Measurements from ENCODE around the gene PDHB.

PDHB gene

DNA sequence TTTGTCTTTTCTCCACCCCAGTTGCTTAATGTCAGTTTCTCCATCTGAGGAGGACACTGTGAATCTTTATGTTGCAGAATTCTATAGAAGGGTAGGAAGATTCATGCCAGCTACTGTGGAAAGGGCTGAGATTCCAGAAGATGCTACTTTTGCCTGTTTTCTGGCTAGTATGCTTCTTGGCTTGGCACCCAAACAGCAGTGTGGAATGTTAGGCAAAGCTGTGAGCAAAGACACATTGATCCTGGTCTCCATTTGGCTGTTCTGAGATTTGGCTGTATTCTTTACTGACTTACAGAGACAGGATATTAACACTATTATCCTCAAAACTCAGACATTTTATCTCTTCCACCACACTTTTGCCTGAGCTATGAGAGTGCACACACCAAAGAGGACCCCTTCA lies 39.3 kb downstream of the PDHB start:
- DNase-seq, result no peak

DNA sequence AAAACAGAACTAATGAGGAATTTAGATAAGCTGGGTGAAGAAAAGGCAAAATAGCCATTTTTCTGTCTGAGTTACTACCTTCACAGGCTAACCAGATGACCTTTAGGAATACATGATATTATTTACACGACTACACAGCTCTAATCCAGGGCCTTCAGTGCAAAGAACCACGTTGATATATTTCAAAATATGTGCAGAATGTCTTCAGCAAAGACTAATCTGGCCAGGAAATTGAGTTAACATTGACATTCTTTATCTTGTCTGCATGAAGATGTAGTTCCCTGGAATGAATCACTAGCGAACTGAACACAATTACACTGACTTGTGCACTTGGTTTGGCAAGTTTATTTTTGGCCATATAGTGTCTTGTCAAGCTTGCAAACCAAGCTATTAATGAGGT lies 41.5 kb downstream of the PDHB start:
- no peak for DNase-seq

DNA sequence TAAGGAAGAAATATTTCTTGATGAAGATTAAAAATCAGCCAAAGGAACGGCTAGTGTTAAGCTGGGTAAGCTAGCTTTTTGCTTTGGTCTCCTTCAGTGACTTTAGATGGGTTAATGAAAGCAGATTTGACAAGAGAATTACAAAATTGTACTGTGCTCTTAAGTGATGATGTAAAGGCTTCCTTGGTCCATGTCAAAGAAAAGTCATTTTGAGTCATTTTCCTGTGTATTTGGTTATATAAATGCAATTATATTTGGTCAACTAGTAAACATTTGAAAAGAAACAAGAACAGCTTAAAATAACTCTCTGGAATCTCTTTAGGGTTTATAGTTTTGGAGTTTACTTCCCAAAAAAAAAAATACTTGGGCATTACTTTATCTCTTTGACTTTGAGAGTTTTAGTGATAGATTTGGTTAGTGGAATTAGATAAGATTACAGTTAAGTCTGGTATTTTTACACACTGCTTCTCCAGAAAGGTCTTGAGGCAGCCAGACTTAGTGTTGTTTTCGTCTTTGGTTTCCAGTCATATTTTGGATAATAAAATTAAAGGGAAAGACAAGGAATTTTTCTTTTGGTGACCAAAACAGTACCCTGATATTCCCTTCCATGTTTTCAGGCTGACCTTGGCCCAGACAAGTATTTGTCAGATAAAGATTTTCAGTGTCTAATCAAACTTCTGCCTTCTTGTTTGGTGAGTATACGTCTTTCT lies 42.3 kb downstream of the PDHB start:
- no peak for DNase-seq

DNA sequence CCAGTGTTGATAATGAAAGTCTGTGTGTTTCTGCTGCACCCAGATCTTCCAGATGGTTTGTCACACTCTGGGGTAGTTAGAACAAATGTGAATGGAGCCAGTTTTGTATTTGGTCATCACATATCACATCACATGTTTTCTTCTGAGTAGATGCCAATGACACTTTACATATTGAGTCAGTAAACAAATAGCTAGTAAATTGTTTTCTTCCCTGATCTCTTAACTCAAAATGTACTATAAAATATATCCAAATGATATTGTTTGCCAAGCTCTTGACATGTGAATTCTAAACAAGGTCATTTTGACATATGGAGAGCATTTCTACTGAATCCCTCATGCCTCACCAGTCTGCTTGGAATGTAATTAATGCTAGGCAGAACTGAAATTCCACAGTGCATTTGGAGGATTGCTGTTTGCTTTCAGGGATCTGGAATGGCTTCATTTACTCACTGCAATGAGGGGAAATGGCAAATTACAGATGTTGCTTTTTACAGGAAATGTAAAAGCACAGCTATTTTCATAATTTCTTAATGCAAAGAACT lies 45.0 kb downstream of the PDHB start:
- DNase-seq, result no peak

DNA sequence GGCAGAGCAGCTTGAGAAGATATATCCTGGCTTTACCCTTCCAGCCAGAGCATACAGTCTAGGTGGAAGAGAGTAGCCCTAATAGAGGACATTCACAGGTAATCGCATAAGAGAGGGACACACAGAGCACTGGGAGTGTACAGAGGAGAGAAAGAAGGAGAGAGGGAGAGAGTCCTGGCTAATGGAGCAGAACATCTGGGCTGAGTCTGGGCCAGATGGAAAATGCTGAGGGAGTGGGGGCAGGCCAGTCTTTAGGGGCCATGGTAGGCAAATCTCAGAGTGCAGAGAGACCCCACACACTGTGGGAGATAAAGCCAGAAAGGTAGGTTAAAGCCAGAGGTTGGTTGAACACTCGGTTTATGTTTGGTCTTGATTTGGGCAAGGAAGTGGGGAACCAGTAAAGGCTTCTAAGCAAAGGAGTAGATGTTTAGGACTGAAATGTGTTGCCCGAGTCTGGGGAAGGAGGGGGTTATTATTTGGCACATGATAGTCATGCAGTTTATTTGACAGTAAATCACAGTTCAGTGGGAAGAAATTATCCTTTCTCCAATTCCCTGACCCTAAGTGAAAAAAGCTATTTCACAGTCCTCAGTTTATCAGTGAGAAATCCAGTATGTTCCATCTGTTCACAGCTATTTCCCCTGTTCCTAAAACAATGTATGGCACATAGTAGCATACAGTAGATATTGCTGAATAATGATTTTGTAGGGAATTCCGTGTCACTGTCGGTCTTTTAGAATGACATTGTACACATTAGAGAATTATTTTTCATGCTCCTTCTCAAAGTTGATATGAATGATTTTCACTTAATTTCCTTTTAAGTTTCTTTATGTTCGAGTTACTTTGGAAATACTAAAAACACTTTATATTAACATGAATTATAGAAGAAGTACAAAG lies 45.7 kb downstream of the PDHB start:
- DNase-seq, result no peak

DNA sequence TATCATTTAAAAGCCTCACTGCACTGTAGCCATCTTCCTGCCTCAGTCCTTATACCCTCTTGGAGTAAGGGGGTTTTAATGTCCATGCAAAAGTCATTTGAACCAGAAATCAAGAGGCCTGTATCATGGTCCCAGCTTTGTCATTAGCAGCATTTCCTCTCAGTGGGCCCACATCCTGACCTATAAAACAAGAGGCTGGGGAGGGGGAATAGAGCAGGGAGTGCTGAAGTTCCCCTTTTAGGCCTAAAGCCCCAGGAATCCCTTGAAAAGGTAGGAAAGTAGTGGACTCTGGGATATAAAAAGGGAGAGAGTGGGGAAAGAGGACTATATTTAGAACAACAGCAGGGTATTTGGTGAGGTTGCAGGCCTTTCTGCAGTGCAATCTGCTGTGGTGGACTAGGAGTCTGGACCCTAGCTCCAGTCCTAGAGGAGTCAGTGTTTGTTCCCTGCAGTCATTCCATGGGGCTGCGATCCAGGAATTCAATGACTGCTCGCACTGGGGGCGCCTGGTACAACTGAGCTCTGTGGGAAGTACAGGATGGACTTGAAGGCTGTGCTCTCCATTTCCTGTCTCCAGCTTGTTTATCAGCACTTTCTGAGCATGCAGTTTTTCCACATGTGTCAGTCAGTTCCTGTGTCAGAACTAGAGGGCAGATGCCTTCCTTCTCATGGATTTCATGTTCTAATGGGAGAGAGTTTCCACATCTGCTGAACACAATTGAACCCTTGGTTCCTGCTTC lies 46.8 kb downstream of the PDHB start:
- no peak for DNase-seq

DNA sequence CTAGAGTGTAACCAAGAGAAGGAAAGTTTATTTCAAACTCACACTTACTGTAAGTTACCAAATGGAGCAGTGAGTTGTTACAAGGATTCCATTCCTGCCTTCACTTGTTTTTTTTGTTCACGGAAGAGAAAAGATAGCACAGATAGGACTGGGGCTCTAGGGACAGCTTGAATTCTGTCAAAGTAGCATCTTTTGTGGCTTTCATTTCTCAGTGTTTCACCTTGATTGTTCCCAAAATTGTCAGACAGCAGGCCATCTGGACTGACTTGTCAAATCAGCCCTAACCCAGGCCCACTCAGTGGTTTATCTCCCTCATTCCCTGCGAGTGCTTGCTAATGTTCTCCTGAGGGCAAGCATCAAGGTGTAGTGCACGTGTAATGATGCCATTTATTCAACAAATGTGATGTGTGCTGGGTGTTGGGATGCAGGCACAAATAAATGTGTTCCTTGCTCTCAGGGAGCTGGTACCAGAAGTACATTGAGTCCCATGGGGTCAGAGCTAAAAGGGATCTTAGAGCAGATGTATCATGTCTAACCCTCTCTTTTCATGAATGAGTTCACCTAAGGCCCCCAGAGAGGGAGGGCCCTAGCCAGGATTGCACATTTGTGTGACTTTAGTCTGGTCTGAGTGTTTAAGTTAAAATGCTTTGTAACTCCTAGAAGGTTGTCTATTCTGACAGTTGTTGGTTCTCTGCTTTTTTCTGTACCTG lies 49.1 kb downstream of the PDHB start:
- DNase-seq, result no peak

DNA sequence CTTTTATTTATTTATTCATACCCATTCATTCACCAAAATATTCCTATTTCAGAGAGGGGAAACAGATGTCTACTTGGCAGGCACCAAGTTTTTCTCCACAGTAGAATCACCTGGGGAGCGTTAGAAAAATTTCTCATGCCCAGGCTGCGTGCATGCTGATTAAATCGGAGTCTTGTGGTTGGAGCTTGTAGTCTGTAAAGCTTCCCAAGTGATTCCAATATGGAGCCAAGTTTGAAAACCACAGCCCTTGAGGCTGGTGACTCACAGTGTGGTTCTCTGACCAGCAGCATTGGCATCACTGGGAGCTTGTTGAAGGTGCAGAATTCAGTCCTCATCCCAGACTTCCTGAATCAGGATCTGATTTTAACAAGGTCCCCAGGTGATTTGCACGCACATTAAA lies 49.7 kb downstream of the PDHB start:
- no peak for DNase-seq

DNA sequence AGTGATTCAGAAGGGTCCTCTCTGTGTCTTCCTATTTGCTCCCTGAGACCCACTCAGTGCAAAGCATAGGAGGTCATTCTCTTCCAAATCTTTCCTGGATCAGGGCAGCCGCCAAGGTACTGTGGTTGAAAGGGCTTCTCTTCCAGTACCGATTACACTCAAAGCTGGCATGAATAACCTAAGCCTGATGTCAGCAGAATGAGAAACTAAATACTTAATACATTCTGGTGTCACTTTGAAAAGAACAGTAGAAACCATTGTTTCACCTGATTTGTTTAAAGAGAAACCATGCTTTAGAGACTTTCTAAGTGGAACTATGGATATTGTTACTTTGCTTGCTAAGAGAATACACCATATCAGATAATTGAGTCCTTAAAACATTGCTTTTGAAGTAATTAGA lies 50.2 kb downstream of the PDHB start:
- DNase-seq, result no peak

DNA sequence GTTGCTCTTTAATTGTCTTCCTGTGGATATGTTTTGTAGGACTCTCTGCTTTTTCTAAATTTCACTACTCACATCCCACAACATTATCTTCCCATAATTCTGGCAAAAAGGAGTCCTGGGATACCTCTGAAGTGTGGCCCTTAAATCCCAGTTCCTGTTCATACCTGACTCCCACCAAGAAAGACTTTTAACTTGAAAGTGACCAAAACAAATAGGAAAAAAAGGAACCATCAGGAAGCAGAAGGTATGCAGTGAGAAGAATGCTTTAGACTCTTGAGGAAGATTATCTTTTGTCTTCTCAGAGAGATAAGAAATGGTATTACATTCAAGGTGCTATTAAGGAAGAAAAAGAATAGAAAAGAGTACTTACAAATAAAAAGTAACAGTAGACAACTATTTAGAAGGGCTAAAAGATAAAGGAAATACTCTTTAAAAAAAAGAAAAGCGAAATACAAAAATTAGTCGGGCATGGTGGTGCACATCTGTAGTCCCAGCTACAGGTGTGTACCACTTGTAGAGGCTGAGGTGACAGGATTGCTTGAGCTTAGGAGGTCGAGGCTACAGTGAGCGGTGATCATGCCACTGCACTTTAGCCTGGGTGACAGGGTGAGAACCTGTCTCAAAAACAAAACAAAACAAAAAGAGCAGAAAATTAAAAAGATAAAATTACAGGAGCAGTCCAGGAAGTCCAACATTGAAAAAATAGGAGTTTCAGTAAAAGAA lies 54.1 kb downstream of the PDHB start:
- no peak for DNase-seq

DNA sequence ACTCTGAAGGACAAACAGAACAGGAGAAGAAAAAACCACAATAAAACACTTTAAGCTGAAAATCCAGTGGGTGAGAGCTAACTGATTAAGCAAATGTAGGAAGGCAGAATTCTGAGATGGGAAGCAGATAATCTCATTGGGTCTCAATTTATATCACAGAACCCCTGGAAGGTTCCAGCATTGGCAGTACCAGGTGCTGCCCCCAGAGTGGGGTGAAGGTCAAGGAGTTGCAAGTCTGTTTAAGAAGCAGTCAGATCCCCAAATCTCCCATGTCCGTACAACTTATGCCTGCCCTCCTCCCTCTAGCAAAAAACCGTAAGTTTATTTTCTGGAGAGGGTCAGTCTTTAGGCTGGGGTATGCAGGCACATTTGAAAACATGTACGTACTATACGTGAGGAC lies 55.9 kb downstream of the PDHB start:
- no peak for DNase-seq
